ENCODE data around the gene NPVF. TPM values are rescaled to one million over a fixed set of nuclear protein-coding genes. Genes with fewer than 3 reads are reported as not detected.

NPVF gene, protein sequence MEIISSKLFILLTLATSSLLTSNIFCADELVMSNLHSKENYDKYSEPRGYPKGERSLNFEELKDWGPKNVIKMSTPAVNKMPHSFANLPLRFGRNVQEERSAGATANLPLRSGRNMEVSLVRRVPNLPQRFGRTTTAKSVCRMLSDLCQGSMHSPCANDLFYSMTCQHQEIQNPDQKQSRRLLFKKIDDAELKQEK
- total RNA-seq (2014; rRNA removed) (not detected in 2 replicates), Bru-seq, nascent RNA (not detected), BruChase-seq, experiment 1, labeled RNA remaining after a 6-hour chase (not detected), BruChase-seq, experiment 2, labeled RNA remaining after a 2-hour chase (not detected)
- long read RNA-seq = 0 reads

DNA sequence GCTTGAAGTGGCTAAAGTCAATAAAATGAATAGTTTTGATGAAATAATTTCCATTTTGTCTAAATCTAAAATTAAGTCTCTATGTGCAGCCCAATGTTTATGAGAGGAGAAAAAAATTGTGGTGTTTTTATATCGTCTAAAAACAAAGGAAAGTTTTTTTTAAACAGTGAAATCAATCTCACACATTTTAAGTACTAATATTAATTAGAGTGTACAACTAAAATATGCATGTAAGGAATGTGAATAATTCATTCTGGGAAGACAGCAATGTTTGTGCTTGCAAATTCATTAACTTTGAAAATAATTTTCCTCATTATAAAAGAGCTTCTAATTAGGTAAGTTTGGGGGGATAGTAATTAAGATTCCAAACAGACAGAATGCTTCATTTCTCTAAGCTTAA is at the start of gene NPVF:
Gene NPVF (minus strand): TSS at position 101 of the 400 bp plus-strand sequence. CDS start 47 bp downstream, at position 54.
- Histone ChIP-seq H3K4me1 (ENCODE audit: insufficient read depth, low read length) (no peaks in the 10 kb centered on the region), H3K27me3 (ENCODE audit: low read length) (peaks cover 91% of the 10 kb centered on the region), H4K20me1 (ENCODE audit: low read length) (no peaks in the 10 kb centered on the region), H3K9me3 (ENCODE audit: low read length) (no peaks in the 10 kb centered on the region), H3K9ac (ENCODE audit: low read length) (no peak within 1 kb of the TSS), H3K9me2 (replicated peaks; ENCODE audit: low read length) (no peaks in the 10 kb centered on the region), H3K79me2 (ENCODE audit: low read length) (no peaks in the 10 kb centered on the region), H3F3A (ENCODE audit: low read length, unreplicated experiment) (no peaks in the 10 kb centered on the region), H3K4me2 (ENCODE audit: low read length) (no peak within 1 kb of the TSS), H3K4me3 (ENCODE audit: low read length) (no peak within 1 kb of the TSS), H2AFZ (ENCODE audit: low read length) (no peak within 1 kb of the TSS), H3K27ac (ENCODE audit: low read length) (no peak within 1 kb of the TSS), H3K36me3 (ENCODE audit: low read depth, low read length) (no peaks in the 10 kb centered on the region)
- ATAC-seq = no peak
- TF ChIP-seq EZH2 (IDR thresholded peaks at IDR 0.05; ENCODE audit: low read length, unreplicated experiment) (no peak), EZH2phosphoT487 (IDR thresholded peaks at IDR 0.05; ENCODE audit: borderline replicate concordance, low read length) (no peak)
- TF ChIP-seq, protein P1, sequence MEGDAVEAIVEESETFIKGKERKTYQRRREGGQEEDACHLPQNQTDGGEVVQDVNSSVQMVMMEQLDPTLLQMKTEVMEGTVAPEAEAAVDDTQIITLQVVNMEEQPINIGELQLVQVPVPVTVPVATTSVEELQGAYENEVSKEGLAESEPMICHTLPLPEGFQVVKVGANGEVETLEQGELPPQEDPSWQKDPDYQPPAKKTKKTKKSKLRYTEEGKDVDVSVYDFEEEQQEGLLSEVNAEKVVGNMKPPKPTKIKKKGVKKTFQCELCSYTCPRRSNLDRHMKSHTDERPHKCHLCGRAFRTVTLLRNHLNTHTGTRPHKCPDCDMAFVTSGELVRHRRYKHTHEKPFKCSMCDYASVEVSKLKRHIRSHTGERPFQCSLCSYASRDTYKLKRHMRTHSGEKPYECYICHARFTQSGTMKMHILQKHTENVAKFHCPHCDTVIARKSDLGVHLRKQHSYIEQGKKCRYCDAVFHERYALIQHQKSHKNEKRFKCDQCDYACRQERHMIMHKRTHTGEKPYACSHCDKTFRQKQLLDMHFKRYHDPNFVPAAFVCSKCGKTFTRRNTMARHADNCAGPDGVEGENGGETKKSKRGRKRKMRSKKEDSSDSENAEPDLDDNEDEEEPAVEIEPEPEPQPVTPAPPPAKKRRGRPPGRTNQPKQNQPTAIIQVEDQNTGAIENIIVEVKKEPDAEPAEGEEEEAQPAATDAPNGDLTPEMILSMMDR (conservative IDR thresholded peaks at IDR 0.05; ENCODE audit: low read depth, low read length) = no peak
- CTCF ChIA-PET = no interaction called here
- intact Hi-C loops (cut with micrococcal nuclease) = no loop called here
- no TSS peak for BruUV-seq (replicated peaks)
- POLR2A ChIA-PET (ENCODE audit: unreplicated experiment) = no interaction called here
- no peak for DNase-seq

DNA sequence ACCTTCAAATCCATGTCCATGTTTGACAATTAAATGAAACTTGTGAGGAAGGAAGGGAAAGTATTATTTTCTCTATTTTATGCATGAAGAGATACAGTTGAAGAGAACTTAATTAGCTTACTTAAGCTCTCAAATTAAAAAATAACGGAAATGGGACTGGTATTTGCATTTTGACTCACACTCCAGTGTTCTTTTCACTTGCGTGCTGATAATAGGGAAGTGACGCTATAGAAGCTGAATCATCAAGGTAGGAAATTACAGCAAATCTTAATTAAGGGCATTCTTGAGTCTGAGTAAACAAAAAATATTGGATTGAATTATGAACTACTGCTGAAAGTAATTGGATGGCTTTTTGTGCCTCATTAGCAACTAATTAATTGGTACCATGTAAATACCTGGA is 44.0 kb upstream of the NPVF start:
- Histone ChIP-seq H3K9me3 (ENCODE audit: low read length) (no peaks in the 10 kb centered on the region), H3K36me3 (ENCODE audit: low read depth, low read length) (no peaks in the 10 kb centered on the region), H3K4me2 (ENCODE audit: low read length) (no peak overlapping the region), H3K27ac (ENCODE audit: low read length) (no peak overlapping the region), H3F3A (ENCODE audit: low read length, unreplicated experiment) (no peaks in the 10 kb centered on the region), H3K4me3 (ENCODE audit: low read length) (no peak overlapping the region), H3K4me1 (ENCODE audit: insufficient read depth, low read length) (no peaks in the 10 kb centered on the region), H3K9me2 (replicated peaks; ENCODE audit: low read length) (no peaks in the 10 kb centered on the region), H3K9ac (ENCODE audit: low read length) (no peak overlapping the region), H4K20me1 (ENCODE audit: low read length) (no peaks in the 10 kb centered on the region), H2AFZ (ENCODE audit: low read length) (no peak overlapping the region), H3K27me3 (ENCODE audit: low read length) (peaks cover 41% of the 10 kb centered on the region), H3K79me2 (ENCODE audit: low read length) (no peaks in the 10 kb centered on the region)
- no TSS peak for BruUV-seq (replicated peaks)
- TF ChIP-seq EZH2 (IDR thresholded peaks at IDR 0.05; ENCODE audit: low read length, unreplicated experiment) (no peak), EZH2phosphoT487 (IDR thresholded peaks at IDR 0.05; ENCODE audit: borderline replicate concordance, low read length) (no peak)
- TF ChIP-seq, protein P1 (conservative IDR thresholded peaks at IDR 0.05; ENCODE audit: low read depth, low read length) = no peak
- DNase-seq = no peak
- POLR2A ChIA-PET (ENCODE audit: unreplicated experiment) = no interaction called here
- ATAC-seq = no peak
- intact Hi-C loops (cut with micrococcal nuclease) = no loop called here
- CTCF ChIA-PET = no interaction called here

DNA sequence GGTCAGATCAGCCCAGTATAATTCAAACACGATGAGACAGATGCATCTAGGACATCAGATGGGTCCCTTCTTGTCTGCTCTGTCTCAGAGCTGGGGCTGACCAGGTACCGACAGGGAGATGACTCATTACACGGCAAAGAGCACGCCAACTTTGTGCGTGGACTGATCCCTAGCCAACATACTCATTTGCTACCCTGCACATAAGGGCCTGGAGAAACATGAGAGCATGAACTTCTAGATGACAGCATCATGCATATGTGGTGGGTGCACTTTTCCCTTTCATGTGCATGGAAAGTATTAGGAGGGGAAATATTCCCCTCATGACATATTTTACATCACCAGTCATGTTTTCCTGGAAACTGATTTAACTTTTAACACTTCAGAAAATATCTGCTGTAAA is 35.1 kb upstream of the NPVF start:
- TF ChIP-seq EZH2phosphoT487 (IDR thresholded peaks at IDR 0.05; ENCODE audit: borderline replicate concordance, low read length) = no peak
- TF ChIP-seq EZH2 (IDR thresholded peaks at IDR 0.05; ENCODE audit: low read length, unreplicated experiment) = no peak
- TF ChIP-seq, protein P1 (conservative IDR thresholded peaks at IDR 0.05; ENCODE audit: low read depth, low read length) = no peak
- DNase-seq (no peak), ATAC-seq (no peak)
- ChIA-PET POLR2A (ENCODE audit: unreplicated experiment) (no interaction called here), CTCF (no interaction called here)
- Histone ChIP-seq H3K79me2 (ENCODE audit: low read length) (no peaks in the 10 kb centered on the region), H3K9me2 (replicated peaks; ENCODE audit: low read length) (no peaks in the 10 kb centered on the region), H3F3A (ENCODE audit: low read length, unreplicated experiment) (no peaks in the 10 kb centered on the region), H3K27me3 (ENCODE audit: low read length) (peaks cover 34% of the 10 kb centered on the region), H3K4me2 (ENCODE audit: low read length) (no peak overlapping the region), H2AFZ (ENCODE audit: low read length) (no peak overlapping the region), H3K27ac (ENCODE audit: low read length) (no peak overlapping the region), H4K20me1 (ENCODE audit: low read length) (no peaks in the 10 kb centered on the region), H3K4me3 (ENCODE audit: low read length) (no peak overlapping the region), H3K9me3 (ENCODE audit: low read length) (no peaks in the 10 kb centered on the region), H3K9ac (ENCODE audit: low read length) (no peak overlapping the region), H3K36me3 (ENCODE audit: low read depth, low read length) (no peaks in the 10 kb centered on the region), H3K4me1 (ENCODE audit: insufficient read depth, low read length) (no peaks in the 10 kb centered on the region)
- BruUV-seq (replicated peaks) = no TSS peak
- intact Hi-C loops (cut with micrococcal nuclease) = no loop called here
